GM18870 (cell line): ENCODE measurements around the gene CTTNBP2.

ENCODE experiments used
- ATAC-seq: cut with Tn5 transposase; IDR thresholded peaks from one replicate; pipeline ENCODE4 v1.9.1; 2021; ENCODE audit warnings: moderate library complexity; ENCODE audit not compliant: unreplicated experiment

The CTTNBP2 gene

GRCh38 chr7:117793521-117793920, 79.7 kb downstream of the CTTNBP2 start:
- no peak for ATAC-seq

- ATAC-seq = peak; percentile 89
Measured at GRCh38 chr7:117791877-117792780, 81.1 kb downstream of the CTTNBP2 start.

GRCh38 chr7:117790731-117791130, 82.5 kb downstream of the CTTNBP2 start:
- ATAC-seq = no peak

GRCh38 chr7:117790251-117790650, 83.0 kb downstream of the CTTNBP2 start:
- ATAC-seq = no peak

- no peak for ATAC-seq
Measured at GRCh38 chr7:117785431-117785830, 87.8 kb downstream of the CTTNBP2 start.

GRCh38 chr7:117784315-117784714, 88.9 kb downstream of the CTTNBP2 start:
- ATAC-seq = no peak

- ATAC-seq = no peak
Measured at GRCh38 chr7:117782761-117783160, 90.5 kb downstream of the CTTNBP2 start.

GRCh38 chr7:117781707-117782106, 91.5 kb downstream of the CTTNBP2 start:
- ATAC-seq = no peak

GRCh38 chr7:117780832-117781231, 92.4 kb downstream of the CTTNBP2 start:
- ATAC-seq = peak; percentile 82

- no peak for ATAC-seq
Measured at GRCh38 chr7:117777335-117778142, 95.7 kb downstream of the CTTNBP2 start.

- ATAC-seq = peak; percentile 31
Measured at GRCh38 chr7:117776224-117776623, 97.0 kb downstream of the CTTNBP2 start.

- ATAC-seq = no peak
Measured at GRCh38 chr7:117775801-117776200, 97.4 kb downstream of the CTTNBP2 start.

GRCh38 chr7:117774943-117775342, 98.3 kb downstream of the CTTNBP2 start:
- ATAC-seq = no peak

- ATAC-seq = no peak
Measured at GRCh38 chr7:117772421-117772820, 100.8 kb downstream of the CTTNBP2 start.

- ATAC-seq = no peak
Measured at GRCh38 chr7:117771756-117772155, 101.5 kb downstream of the CTTNBP2 start.

- ATAC-seq = peak; percentile 47
Measured at GRCh38 chr7:117769085-117769484, 104.2 kb downstream of the CTTNBP2 start.

GRCh38 chr7:117767951-117768350, 105.3 kb downstream of the CTTNBP2 start:
- ATAC-seq = no peak

GRCh38 chr7:117766913-117767312, 106.3 kb downstream of the CTTNBP2 start:
- ATAC-seq = no peak

GRCh38 chr7:117764031-117764430, 109.2 kb downstream of the CTTNBP2 start:
- no peak for ATAC-seq

GRCh38 chr7:117762055-117762454, 111.2 kb downstream of the CTTNBP2 start:
- no peak for ATAC-seq

- ATAC-seq = no peak
Measured at GRCh38 chr7:117759950-117760640, 113.1 kb downstream of the CTTNBP2 start.
